HepG2 (cell line): ENCODE measurements around the gene NPB.
A peak's percentile ranks its signal among the peaks of the same experiment; 100 is the strongest.

ENCODE experiments used
- NFYB ChIP-seq: sonication (generic); formaldehyde crosslinking; IDR thresholded peaks from 2 replicates; pipeline ENCODE4 v1.4.0; 2020; ENCODE audit warnings: missing genetic modification reagents
- ZBTB21 ChIP-seq: sonication (generic); formaldehyde crosslinking; IDR thresholded peaks from 2 replicates; pipeline ENCODE4 v1.4.0; 2020; ENCODE audit warnings: missing genetic modification reagents
- ZNF124 ChIP-seq: sonication (generic); formaldehyde crosslinking; IDR thresholded peaks from 2 replicates; pipeline ENCODE4 v1.4.0; 2020; ENCODE audit warnings: missing genetic modification reagents
- ZNF672 ChIP-seq: sonication (generic); formaldehyde crosslinking; IDR thresholded peaks from 2 replicates; pipeline ENCODE4 v1.8.1; 2022; ENCODE audit warnings: missing genetic modification reagents
- TF ChIP-seq, protein P1 (sequence below): sonication (generic); formaldehyde crosslinking; IDR thresholded peaks from 2 replicates; pipeline ENCODE4 v1.5.0; 2020; ENCODE audit warnings: mild to moderate bottlenecking, missing genetic modification reagents, moderate library complexity

DNA sequence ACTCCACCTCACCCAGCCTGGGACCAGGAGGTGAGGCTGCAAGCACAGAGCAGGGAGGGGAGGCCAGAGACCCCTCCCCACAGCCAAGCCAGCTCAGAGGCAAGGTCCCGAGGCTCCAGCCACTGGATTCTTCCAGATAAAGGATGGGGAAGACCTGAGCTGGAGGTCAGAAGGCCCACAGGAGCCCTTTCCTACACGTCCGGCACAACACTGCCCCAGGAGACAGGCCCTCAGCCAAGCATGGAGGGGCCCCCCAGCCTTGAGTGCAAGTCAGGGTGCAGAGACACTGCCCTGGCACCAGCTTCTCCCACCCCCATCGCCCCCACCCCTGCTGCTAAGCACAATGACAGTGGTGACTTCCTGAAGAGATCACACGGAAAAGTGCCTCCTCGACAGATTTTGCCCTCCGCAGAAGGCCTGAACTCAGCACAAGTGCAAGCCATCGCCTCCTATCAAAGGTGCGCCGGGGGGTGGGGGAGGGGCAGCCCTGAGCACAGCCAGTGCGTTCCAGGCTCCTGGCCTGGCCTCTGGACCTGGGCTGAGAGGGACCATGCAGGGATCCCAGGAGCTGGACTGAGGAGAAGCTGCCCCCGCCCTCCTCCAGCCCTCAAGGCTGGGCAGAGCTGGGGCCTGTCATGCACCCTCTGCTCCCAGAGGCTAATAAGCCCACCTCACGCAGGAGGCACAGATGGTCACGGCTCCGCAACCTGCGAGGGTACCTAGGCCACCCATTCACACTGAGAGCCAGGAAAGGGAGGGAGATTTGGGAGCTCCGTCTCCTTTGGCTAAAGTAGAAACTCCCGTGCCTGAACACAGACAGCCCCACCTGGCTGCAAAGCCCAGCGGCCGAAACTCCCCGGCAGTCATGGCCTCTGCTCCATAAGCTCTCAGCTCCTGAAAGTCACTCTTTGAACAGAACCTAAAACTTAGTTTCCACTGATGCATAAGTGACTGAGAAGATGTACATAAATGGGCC, 22.8 kb downstream of the NPB start:
- TF ChIP-seq ZNF672 (no peak), NFYB (no peak), ZBTB21 (CRISPR knock-in tag) (no peak), ZNF124 (CRISPR knock-in tag) (no peak)
- TF ChIP-seq, protein P1, sequence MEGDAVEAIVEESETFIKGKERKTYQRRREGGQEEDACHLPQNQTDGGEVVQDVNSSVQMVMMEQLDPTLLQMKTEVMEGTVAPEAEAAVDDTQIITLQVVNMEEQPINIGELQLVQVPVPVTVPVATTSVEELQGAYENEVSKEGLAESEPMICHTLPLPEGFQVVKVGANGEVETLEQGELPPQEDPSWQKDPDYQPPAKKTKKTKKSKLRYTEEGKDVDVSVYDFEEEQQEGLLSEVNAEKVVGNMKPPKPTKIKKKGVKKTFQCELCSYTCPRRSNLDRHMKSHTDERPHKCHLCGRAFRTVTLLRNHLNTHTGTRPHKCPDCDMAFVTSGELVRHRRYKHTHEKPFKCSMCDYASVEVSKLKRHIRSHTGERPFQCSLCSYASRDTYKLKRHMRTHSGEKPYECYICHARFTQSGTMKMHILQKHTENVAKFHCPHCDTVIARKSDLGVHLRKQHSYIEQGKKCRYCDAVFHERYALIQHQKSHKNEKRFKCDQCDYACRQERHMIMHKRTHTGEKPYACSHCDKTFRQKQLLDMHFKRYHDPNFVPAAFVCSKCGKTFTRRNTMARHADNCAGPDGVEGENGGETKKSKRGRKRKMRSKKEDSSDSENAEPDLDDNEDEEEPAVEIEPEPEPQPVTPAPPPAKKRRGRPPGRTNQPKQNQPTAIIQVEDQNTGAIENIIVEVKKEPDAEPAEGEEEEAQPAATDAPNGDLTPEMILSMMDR (CRISPR knock-in tag) = peak; percentile 17; the same call in 1 of the 2 replicates
